CD14-positive monocyte (primary cell): ENCODE measurements around the gene TBC1D30. TPM values are rescaled to one million over a fixed set of nuclear protein-coding genes. Genes with fewer than 3 reads are reported as not detected.

ENCODE experiments used
- DNase-seq, 3 donors: peaks; one replicate each; pipeline ENCODE4 v3.0.0-alpha.2; 2011 to 2022
- H2AFZ ChIP-seq: 2 replicates; pipeline ENCODE4 v1.6.0; 2012; ENCODE audit warnings: mild to moderate bottlenecking, low read depth, low read length, inconsistent platforms; ENCODE audit not compliant: insufficient read depth, poor library complexity, severe bottlenecking
- H3K27ac ChIP-seq, 2 donors: 1 replicate in 1 of 2; 2 replicates in 1 of 2; pipeline ENCODE4 v1.5.1; 2012 to 2013; ENCODE audit warnings: low read length in 2 of 2, control low read depth in 1 of 2, inconsistent platforms in 1 of 2, low read depth in 1 of 2, mild to moderate bottlenecking in 1 of 2
- H3K27me3 ChIP-seq, 2 donors: one replicate each; pipeline versions ENCODE4 v1.6.0 to v1.6.1; 2011 to 2013; ENCODE audit warnings: low read length in 2 of 2; ENCODE audit not compliant: control insufficient read depth in 2 of 2, insufficient read depth in 2 of 2
- H3K36me3 ChIP-seq, 2 donors: replicated peaks in 1 of 2; 1 replicate in 1 of 2; 2 replicates in 1 of 2; pipeline versions ENCODE4 v1.5.1 to v1.6.1; 2012 to 2013; ENCODE audit warnings: low read length in 2 of 2, control low read depth in 1 of 2, inconsistent platforms in 1 of 2, mild to moderate bottlenecking in 1 of 2; ENCODE audit not compliant: insufficient read depth in 2 of 2, control insufficient read depth in 1 of 2
- H3K4me1 ChIP-seq, 2 donors: 1 replicate in 1 of 2; 2 replicates in 1 of 2; pipeline versions ENCODE4 v1.5.1 to v1.6.1; 2012 to 2013; ENCODE audit warnings: low read length in 2 of 2, control low read depth in 1 of 2, inconsistent platforms in 1 of 2, mild to moderate bottlenecking in 1 of 2, moderate library complexity in 1 of 2; ENCODE audit not compliant: insufficient read depth in 2 of 2, control insufficient read depth in 1 of 2
- H3K4me2 ChIP-seq: replicated peaks from 2 replicates; pipeline ENCODE3; 2012; ENCODE audit warnings: low read length, moderate library complexity, mild to moderate bottlenecking; ENCODE audit not compliant: poor library complexity, severe bottlenecking; ENCODE audit errors: extremely low read depth
- H3K4me3 ChIP-seq, 3 experiments: fragments of 200-600 bp in 1 of 3; sonication (generic) in 1 of 3; replicated peaks in 1 of 3; 1 replicate in 2 of 3; 2 replicates in 1 of 3; pipeline ENCODE4 v1.5.1; 2011 to 2013; ENCODE audit warnings: low read length in 3 of 3, mild to moderate bottlenecking in 3 of 3, control low read depth in 2 of 3, low read depth in 2 of 3, inconsistent platforms in 1 of 3, moderate library complexity in 1 of 3
- H3K79me2 ChIP-seq: 2 replicates; pipeline ENCODE4 v1.6.0; 2012; ENCODE audit warnings: mild to moderate bottlenecking, control low read depth, inconsistent platforms, low read length, moderate library complexity; ENCODE audit not compliant: insufficient read depth
- H3K9ac ChIP-seq: 2 replicates; pipeline ENCODE4 v1.6.0; 2017; ENCODE audit warnings: low read length, mild to moderate bottlenecking; ENCODE audit not compliant: insufficient read depth, poor library complexity, severe bottlenecking
- H3K9me3 ChIP-seq, 2 donors: replicated peaks in 1 of 2; 1 replicate in 1 of 2; 2 replicates in 1 of 2; pipeline versions ENCODE4 v1.5.1 to v1.6.1; 2012 to 2013; ENCODE audit warnings: low read length in 2 of 2, control low read depth in 1 of 2; ENCODE audit not compliant: control insufficient read depth in 1 of 2, insufficient read depth in 1 of 2
- H4K20me1 ChIP-seq: 2 replicates; pipeline ENCODE4 v1.6.0; 2012; ENCODE audit warnings: mild to moderate bottlenecking, low read length, control low read depth, moderate library complexity; ENCODE audit not compliant: insufficient read depth
- H3K27ac Mint-ChIP-seq, 7 donors: one replicate each; pipeline ENCODE4 v1.8.0; 2020; ENCODE audit warnings: mild to moderate bottlenecking in 7 of 7, mixed read lengths in 7 of 7, moderate library complexity in 6 of 7, inconsistent platforms in 2 of 7
- H3K27me3 Mint-ChIP-seq, 3 donors: one replicate each; pipeline ENCODE4 v1.8.0; 2021 to 2022; ENCODE audit warnings: low read depth in 3 of 3, mild to moderate bottlenecking in 3 of 3, mixed read lengths in 3 of 3, moderate library complexity in 3 of 3, inconsistent platforms in 1 of 3
- H3K36me3 Mint-ChIP-seq, 2 donors: one replicate each; pipeline ENCODE4 v1.8.0; 2020; ENCODE audit warnings: mixed read lengths in 2 of 2, inconsistent platforms in 1 of 2, mild to moderate bottlenecking in 1 of 2
- H3K4me1 Mint-ChIP-seq: one replicate; pipeline ENCODE4 v1.8.0; 2020; ENCODE audit warnings: mild to moderate bottlenecking, mixed read lengths
- H3K4me3 Mint-ChIP-seq, 2 donors: one replicate each; pipeline ENCODE4 v1.8.0; 2020; ENCODE audit warnings: mild to moderate bottlenecking in 2 of 2, mixed read lengths in 2 of 2, moderate library complexity in 1 of 2
- H3K9me3 Mint-ChIP-seq, 7 donors: one replicate each; pipeline ENCODE4 v1.8.0; 2020 to 2022; ENCODE audit warnings: mixed read lengths in 7 of 7, mild to moderate bottlenecking in 6 of 7, moderate library complexity in 6 of 7, inconsistent platforms in 2 of 7
- whole genome bisulfite sequencing: methylation state at CpG from one replicate; pipeline ENCODE4 v1.1.5; 2013; ENCODE audit warnings: missing lambda C conversion rate; ENCODE audit not compliant: insufficient coverage; 5-methylcytosine and 5-hydroxymethylcytosine counted together
- intact Hi-C, 2 donors: fragments of 100-400 bp; cut with micrococcal nuclease; formaldehyde crosslinking; loops; one replicate each; pipeline versions ENCODE4 v1.15.0 to v1.15.1; 2023
- polyA plus RNA-seq, 3 donors: library from polyadenylated mRNA; depleted of rRNA in 1 of 3; unstranded in 2 of 3; stranded (reverse) in 1 of 3; fragments of 300-500 nt in 2 of 3; fragments of >200 nt in 1 of 3; fragmentation: Illumina TruSeq in 2 of 3; gene quantifications; 1 replicate in 2 of 3; 2 replicates in 1 of 3; pipeline ENCODE4 v1.2.3, GENCODE V29; 2012 to 2021
- TF ChIP-seq, protein P1 (sequence below): fragments of 200-600 bp; IDR thresholded peaks from one replicate; pipeline ENCODE4 v1.8.0; 2022; ENCODE audit warnings: antibody characterized with exemption, mild to moderate bottlenecking

Gene TBC1D30
- polyA plus RNA-seq, 3 donors, result 1.1 to 2.8 (median 2.7) TPM

GRCh38 chr12:64882687-64883086, 58.2 kb downstream of the TBC1D30 start:
- Mint-ChIP-seq H3K4me3 (no peak overlapping the region), H3K27ac (no peak overlapping the region), H3K4me1 (no peaks in the 10 kb centered on the region), H3K27me3 (peaks cover 5 to 6% (median 6%) of the 10 kb centered on the region in 3 donors), H3K9me3 (peaks cover 0 to 5% (median 0%) of the 10 kb centered on the region in 7 donors), H3K36me3 (no peaks in the 10 kb centered on the region)
- Histone ChIP-seq H3K4me2 (no peak overlapping the region), H4K20me1 (no peaks in the 10 kb centered on the region), H3K4me3 (no peak overlapping the region), H3K4me1 (no peaks in the 10 kb centered on the region), H3K27ac (no peak overlapping the region), H3K36me3 (no peaks in the 10 kb centered on the region), H3K9me3 (no peaks in the 10 kb centered on the region), H3K27me3 (peaks cover 0 to 2% of the 10 kb centered on the region in 2 donors), H2AFZ (no peak overlapping the region), H3K79me2 (no peaks in the 10 kb centered on the region), H3K9ac (no peak overlapping the region)
- intact Hi-C loops, result no loop called here
- WGBS, result 75% methylated on average over 1 of the region's 3 CpGs
- TF ChIP-seq, protein P1, sequence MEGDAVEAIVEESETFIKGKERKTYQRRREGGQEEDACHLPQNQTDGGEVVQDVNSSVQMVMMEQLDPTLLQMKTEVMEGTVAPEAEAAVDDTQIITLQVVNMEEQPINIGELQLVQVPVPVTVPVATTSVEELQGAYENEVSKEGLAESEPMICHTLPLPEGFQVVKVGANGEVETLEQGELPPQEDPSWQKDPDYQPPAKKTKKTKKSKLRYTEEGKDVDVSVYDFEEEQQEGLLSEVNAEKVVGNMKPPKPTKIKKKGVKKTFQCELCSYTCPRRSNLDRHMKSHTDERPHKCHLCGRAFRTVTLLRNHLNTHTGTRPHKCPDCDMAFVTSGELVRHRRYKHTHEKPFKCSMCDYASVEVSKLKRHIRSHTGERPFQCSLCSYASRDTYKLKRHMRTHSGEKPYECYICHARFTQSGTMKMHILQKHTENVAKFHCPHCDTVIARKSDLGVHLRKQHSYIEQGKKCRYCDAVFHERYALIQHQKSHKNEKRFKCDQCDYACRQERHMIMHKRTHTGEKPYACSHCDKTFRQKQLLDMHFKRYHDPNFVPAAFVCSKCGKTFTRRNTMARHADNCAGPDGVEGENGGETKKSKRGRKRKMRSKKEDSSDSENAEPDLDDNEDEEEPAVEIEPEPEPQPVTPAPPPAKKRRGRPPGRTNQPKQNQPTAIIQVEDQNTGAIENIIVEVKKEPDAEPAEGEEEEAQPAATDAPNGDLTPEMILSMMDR, result no peak
- no peak for DNase-seq

DNA sequence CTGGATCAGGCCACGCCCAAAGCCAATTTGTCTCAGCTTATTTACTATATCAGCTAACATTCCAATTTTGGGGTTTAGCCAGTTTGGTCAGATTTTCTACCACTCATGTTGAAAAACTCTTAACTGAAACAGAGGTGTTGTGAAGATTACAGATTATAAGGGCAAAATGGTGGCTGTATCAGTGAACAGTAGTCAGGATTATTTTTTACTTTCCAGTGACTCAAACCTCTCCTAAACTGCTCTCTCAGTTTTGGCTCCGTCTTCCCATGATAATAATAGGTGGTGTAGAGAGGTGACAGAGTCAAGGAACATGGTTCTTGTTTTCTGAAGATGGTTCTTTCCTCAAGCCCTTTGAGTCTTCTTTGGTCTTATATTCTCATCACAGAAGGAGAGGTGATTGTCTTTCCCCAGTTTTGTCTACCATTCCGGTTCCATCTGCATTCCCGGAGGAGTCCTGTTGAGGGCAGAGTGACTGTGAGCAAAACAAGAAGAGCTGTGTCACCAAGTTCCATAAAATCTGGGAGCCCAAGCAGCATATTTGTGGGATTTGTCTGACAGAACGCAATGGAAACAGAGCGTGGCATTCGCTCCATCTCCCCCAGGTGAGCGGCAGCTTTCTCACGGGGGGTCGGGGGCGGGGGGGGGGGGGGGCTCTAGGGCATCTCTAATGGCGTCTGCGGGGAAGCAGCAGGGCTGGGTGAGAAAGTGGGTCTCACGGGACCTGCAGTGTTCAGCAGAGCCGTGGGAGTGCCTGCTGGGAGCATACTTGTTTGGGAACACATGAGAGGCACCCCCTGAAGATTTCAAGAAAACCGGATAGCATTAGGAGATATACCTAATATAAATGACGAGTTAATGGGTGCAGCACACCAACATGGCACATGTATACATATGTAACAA, 59.1 kb downstream of the TBC1D30 start:
- Mint-ChIP-seq H3K4me3 (no peak overlapping the region), H3K9me3 (peaks cover 0 to 5% (median 0%) of the 10 kb centered on the region in 7 donors), H3K4me1 (no peaks in the 10 kb centered on the region), H3K27ac (no peak overlapping the region), H3K36me3 (no peaks in the 10 kb centered on the region), H3K27me3 (peaks cover 5 to 8% (median 6%) of the 10 kb centered on the region in 3 donors)
- H3K4me3 ChIP-seq, result no peak overlapping the region
- no peak overlapping the region for H3K9ac ChIP-seq
- no peak overlapping the region for H3K4me2 ChIP-seq
- H3K4me1 ChIP-seq, result no peaks in the 10 kb centered on the region
- H2AFZ ChIP-seq, result no peak overlapping the region
- H3K27ac ChIP-seq, result no peak overlapping the region
- H3K9me3 ChIP-seq, result no peaks in the 10 kb centered on the region
- 88% methylated on average over 9 of the region's 17 CpGs for WGBS
- no peaks in the 10 kb centered on the region for H3K36me3 ChIP-seq
- peaks cover 0 to 2% of the 10 kb centered on the region in 2 donors for H3K27me3 ChIP-seq
- intact Hi-C loops, result no loop called here
- TF ChIP-seq, protein P1, result no peak
- H3K79me2 ChIP-seq, result no peaks in the 10 kb centered on the region
- H4K20me1 ChIP-seq, result no peaks in the 10 kb centered on the region
- DNase-seq, result no peak
